Endometrial microvascular endothelial cells (primary cell): Measurements from ENCODE around the gene CDK11B. TPM values are rescaled to one million over a fixed set of nuclear protein-coding genes. Genes with fewer than 3 reads are reported as not detected.
"Not testable (repeated sequence)": the region's sequence is repeated elsewhere in the genome, so short reads cannot be mapped to it uniquely, and the experiment has no call there.

ENCODE experiments used
- in situ Hi-C: cut with HindIII; loops from 2 replicates; pipeline ENCODE4 v1.10.0; 2017; ENCODE audit warnings: low sequenced_read_pairs, low pct_unique_long_range_greater_than_20kb; ENCODE audit errors: inconsistent ontology term
- total RNA-seq: library from RNA; depleted of rRNA; stranded (reverse); fragments of >200 nt; gene quantifications from one replicate; pipeline ENCODE4 v1.2.3, GENCODE V29; 2015; ENCODE audit errors: inconsistent ontology term

The CDK11B gene
- total RNA-seq, 1 donor from 2014 or later: 17.7 TPM

- in situ Hi-C loops: no loop called here
Observed at GRCh38 chr1:1664941-1665814, 6.4 kb upstream of the CDK11B start.

- in situ Hi-C loops: not testable (repeated sequence)
Observed at GRCh38 chr1:1664318-1664717, 5.5 kb upstream of the CDK11B start.

GRCh38 chr1:1662830-1663560 lies 4.2 kb upstream of the CDK11B start:
- in situ Hi-C loops: not testable (repeated sequence)

GRCh38 chr1:1662392-1662791 lies 3.6 kb upstream of the CDK11B start:
- in situ Hi-C loops: not testable (repeated sequence)

GRCh38 chr1:1648265-1648664 lies 10.5 kb downstream of the CDK11B start:
- in situ Hi-C loops: not testable (repeated sequence)

GRCh38 chr1:1647567-1648241 lies 11.1 kb downstream of the CDK11B start:
- in situ Hi-C loops: not testable (repeated sequence)

GRCh38 chr1:1646326-1646725 lies 12.5 kb downstream of the CDK11B start:
- in situ Hi-C loops: not testable (repeated sequence)

GRCh38 chr1:1640711-1641461 lies 17.9 kb downstream of the CDK11B start:
- in situ Hi-C loops: not testable (repeated sequence)

GRCh38 chr1:1640081-1640480 lies 18.7 kb downstream of the CDK11B start:
- in situ Hi-C loops: not testable (repeated sequence)

- in situ Hi-C loops: not testable (repeated sequence)
Observed at GRCh38 chr1:1639368-1639767, 19.4 kb downstream of the CDK11B start.

- in situ Hi-C loops: not testable (repeated sequence)
Observed at GRCh38 chr1:1638528-1638927, 20.3 kb downstream of the CDK11B start.

GRCh38 chr1:1637479-1637875 lies 21.3 kb downstream of the CDK11B start:
- in situ Hi-C loops: not testable (repeated sequence)

GRCh38 chr1:1636621-1637478 lies 22.0 kb downstream of the CDK11B start:
- in situ Hi-C loops: not testable (repeated sequence)

GRCh38 chr1:1634613-1635012 lies 24.2 kb downstream of the CDK11B start:
- in situ Hi-C loops: not testable (repeated sequence)

GRCh38 chr1:1633409-1633808 lies 25.4 kb downstream of the CDK11B start:
- in situ Hi-C loops: not testable (repeated sequence)

GRCh38 chr1:1631782-1632420 lies 26.9 kb downstream of the CDK11B start, which contains the start of gene MMP23B:
MMP23B (plus strand) TSS chr1:1632173; CDS start chr1:1632219, 46 bp downstream.
- in situ Hi-C loops: no loop called here

- in situ Hi-C loops: no loop called here
Observed at GRCh38 chr1:1630965-1631781, 27.6 kb downstream of the CDK11B start.
